Stimulated activated CD8-positive, alpha-beta memory T cell treated with anti-CD3 and anti-CD28 coated beads, Interleukin-12 subunit alpha, Interleukin-12 subunit beta, amount 100 ng/mL, for 24 hours (primary cell): ENCODE results near the gene GDPD5.

Experiments
- DNase-seq: peaks from one replicate; pipeline ENCODE4 v3.0.0-alpha.2; 2020; ENCODE audit errors: extremely low read depth

Gene GDPD5, protein sequence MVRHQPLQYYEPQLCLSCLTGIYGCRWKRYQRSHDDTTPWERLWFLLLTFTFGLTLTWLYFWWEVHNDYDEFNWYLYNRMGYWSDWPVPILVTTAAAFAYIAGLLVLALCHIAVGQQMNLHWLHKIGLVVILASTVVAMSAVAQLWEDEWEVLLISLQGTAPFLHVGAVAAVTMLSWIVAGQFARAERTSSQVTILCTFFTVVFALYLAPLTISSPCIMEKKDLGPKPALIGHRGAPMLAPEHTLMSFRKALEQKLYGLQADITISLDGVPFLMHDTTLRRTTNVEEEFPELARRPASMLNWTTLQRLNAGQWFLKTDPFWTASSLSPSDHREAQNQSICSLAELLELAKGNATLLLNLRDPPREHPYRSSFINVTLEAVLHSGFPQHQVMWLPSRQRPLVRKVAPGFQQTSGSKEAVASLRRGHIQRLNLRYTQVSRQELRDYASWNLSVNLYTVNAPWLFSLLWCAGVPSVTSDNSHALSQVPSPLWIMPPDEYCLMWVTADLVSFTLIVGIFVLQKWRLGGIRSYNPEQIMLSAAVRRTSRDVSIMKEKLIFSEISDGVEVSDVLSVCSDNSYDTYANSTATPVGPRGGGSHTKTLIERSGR

DNA sequence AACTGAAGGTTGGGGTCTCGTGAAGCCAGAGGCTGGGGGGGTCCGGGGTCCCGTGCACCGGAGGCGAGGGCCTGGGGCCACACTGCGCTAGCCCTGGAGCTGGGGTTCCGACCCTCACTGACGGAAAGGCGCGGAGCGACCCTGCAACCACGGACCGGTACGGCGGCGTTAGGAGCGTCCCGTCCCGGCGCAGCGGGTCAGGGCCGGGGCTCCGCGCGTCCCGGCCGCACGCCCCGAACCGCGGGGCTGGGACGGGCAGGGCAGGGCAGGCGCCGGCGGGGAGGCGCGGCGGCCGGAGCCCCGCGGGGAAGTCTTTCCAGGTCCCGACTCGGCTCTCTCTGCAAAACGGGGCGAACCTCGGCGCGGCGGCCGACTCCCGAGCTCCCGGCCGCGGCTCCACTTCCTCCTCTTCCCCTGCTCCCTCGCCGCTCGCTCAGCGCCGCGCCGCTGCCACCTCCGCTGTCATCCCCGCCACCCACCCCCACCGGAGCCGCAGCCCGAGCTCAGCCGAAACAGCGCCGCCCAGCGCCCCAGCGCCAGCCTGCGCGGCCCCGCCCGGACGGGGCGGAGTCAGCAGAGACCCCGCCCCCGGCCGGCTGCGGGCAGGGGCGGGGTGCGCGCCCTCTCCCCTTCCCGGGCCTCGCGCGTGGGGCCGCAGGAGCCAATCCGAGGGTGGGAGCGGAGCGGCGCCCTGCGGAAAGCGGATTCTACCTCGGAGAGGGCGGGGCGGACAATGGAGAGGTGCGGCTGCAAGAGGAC is at the start of gene GDPD5:
GDPD5 (minus strand) TSS at position 509 of the 759 bp plus-strand sequence. CDS start 48,206 bp downstream, outside the sequence.
- DNase-seq = peak; percentile 62

DNA sequence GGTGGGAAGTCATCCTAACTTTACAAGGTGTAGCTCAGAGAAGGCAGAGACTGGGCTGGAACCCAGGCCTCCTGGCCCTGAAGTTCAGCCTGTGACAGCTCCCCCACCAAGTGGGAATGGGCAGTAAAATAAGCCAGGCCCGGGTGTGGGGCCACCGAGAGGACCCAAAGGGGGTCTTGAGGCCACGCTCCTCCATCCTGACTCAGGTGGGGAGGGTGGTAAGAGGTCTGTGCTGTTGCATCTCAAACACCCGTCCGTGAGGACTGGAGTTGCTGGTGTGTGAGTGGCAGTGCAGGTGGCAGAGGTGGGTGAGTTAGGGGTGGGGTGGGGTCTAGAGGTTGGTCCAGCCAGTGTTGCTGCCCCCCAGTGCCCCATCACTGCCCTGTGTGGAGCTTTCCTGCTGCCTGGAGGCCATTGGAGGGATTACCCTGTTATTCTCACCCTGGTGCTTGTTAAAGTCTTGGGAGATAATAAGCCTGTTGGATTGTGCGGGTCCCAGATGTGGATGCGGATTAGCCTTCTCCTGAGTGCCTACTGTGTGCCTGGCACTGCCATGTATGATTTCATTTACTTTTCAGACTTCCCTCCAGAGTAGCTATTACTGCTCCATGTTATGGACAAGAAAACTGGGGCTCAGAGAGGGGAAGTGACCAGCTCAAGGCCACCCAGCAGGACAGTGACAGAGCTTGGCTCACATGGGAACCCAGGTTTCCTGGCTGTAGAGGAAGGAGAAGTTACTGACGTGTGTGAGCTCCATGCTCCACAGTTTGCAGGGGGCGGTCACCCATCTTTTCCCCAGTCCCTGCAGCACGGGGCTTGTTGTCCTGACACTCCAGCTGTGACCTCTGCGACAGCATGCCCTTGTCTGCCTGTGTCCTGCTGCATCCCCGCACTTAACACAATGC is 49.2 kb upstream of the GDPD5 start:
- no peak for DNase-seq

DNA sequence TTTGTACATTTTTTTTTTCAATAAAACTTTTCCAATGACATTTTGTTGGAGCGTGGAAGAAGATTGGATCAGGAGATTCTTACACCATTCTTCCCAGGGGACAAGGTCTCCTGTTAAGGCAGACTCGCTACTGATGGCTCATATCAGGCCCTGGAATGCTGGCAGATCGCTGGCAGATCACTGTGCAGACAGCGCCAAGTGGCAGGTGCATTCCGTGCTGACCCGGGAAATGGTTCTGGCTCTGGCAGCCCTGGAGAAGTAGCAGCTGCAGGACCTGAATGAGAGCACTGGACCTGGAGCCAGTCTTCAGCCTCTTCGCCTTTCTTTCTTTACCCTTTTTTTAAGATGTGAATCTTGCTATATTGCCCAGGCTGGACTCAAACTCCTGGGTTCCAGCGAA is 47.0 kb upstream of the GDPD5 start:
- DNase-seq = no peak

DNA sequence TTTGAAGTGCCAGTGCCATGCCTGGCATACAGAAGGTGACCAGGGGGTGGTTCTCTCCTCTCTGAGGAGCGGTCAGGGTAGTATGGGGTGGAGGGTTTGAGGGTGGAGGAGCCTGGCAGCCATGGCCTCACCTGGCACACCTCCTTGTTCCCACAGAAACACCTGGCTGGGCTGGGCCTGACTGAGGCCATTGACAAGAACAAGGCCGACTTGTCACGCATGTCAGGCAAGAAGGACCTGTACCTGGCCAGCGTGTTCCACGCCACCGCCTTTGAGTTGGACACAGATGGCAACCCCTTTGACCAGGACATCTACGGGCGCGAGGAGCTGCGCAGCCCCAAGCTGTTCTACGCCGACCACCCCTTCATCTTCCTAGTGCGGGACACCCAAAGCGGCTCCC is 45.9 kb upstream of the GDPD5 start:
- no peak for DNase-seq

DNA sequence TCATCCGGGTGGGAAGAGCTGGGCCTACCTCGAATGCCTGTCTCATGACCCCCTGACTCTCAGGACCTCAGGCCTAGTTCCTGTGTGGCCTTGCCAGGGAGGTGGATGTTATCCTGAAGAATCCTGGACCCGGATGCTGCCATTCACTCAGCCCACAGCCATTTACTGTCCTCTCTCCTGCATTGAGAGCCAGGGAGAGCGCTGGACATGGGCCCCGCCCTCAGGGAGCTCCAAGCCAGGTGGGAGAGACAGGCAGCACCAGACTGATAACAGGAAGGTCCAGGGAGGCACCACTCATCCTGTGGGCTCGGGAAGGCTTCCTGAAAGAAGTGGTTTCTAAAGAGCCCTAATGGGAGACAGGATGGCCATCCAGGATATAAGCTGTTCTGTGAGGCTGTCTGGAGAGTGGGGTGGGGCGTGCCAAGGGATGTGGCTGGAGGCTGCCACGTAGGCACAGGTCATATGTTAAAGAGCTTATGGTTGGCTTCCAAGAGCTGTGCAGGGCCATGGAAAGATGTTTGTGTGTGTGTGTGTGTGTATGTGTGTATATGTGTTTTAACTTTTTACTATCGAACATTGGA is 44.9 kb upstream of the GDPD5 start:
- DNase-seq = no peak

DNA sequence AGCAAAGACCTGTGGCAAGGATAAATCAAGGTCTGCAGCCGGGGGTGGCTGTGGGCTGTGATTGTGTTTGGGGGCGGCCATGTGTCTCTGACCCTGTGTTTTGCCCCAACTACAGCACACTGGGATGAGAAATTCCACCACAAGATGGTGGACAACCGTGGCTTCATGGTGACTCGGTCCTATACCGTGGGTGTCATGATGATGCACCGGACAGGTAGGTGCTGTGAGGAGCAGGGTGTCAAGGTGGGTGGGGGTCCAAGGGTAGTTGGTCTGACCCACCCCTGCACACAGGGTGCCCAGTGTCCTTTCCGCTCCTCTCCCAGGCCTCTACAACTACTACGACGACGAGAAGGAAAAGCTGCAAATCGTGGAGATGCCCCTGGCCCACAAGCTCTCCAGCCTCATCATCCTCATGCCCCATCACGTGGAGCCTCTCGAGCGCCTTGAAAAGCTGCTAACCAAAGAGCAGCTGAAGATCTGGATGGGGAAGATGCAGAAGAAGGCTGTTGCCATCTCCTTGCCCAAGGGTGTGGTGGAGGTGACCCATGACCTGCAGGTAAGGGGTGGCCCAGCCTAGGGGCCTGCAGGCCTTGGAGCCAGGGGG is 43.0 kb upstream of the GDPD5 start:
- DNase-seq = no peak

DNA sequence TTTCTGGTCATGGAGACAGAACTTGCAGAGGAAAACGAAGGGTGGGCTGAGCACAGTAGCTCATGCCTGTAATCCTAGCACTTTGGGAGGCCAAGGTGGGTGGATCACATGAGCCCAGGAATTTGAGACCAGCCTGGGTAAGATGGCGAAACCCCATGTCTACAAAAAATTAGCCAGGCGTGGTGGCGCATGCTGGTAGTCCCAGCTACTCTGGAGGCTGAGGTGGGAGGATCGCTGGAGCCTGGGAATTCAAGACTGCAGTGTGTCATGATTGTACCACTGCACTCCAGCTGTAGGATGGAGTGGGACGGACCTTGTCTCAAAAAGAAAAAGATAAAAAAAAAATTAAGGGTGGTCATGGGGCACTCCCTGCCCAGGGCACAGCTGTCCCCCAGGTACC is 42.2 kb upstream of the GDPD5 start:
- no peak for DNase-seq

DNA sequence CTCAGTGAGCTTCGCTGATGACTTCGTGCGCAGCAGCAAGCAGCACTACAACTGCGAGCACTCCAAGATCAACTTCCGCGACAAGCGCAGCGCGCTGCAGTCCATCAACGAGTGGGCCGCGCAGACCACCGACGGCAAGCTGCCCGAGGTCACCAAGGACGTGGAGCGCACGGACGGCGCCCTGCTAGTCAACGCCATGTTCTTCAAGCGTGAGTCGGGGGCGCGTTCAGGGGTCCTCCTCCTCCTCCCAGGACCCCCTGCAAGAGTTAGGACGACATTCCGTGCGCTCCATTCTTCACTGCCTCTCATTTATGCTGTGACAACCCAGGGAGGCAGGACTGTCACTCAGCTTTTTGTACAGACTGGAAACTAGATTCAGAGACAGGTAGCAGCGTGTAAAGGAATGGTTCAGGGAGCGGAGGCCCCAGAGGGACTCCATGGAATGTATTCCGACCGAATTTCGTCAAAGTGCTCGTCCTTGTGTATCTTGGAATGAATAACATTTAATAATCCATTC is 41.1 kb upstream of the GDPD5 start:
- DNase-seq = no peak

DNA sequence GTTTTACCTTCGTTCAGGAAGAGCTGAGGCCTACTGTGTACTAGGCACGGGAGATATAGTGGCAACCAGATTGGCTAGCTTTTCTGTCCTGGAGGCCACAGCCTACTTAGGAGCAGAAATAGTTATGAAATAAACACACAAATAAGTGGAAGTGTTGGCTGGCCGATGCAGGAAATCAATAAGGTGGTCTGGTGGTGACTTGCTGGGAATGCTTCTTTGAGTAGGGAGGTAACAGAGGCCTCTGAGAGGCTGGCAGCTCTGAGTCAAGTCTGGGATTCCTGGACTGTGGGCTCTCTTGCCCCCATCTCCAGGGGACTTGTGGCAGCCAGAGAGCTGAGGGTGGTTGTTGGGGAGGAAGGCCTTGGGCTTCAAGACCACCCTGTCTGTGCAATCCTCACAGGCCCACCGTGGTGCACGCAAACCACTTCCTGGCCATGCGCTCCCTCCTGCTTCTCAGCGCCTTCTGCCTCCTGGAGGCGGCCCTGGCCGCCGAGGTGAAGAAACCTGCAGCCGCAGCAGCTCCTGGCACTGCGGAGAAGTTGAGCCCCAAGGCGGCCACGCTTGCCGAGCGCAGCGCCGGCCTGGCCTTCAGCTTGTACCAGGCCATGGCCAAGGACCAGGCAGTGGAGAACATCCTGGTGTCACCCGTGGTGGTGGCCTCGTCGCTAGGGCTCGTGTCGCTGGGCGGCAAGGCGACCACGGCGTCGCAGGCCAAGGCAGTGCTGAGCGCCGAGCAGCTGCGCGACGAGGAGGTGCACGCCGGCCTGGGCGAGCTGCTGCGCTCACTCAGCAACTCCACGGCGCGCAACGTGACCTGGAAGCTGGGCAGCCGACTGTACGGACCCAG is 40.4 kb upstream of the GDPD5 start:
- no peak for DNase-seq

DNA sequence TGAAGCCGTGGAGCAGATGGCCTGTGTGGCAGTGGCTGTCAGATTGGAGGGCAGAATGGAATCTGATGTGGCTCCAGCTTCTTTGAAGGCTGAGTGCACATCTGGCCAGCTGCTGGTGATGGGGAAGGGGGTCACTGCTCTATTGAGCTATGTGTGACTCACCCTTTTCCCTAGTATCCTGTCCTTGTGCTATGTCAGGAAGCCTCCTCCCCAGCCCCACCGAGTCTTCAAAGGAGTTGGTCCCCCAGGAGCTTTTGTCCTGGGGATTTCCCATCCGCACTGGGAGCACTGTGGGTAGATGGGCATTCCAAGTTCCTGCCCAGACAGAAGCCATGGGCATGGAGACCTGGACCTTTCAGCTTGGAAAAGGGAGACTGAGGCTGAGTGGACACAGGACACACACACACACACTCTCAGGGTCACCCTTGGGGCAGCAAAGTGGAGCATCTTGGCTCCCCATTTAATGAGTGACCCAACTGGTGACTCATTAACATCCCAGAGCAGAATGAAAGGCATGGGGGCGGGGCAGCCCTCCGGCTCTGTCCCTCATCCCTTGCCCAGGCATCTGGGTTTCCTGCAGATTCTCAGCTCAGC is 39.6 kb upstream of the GDPD5 start:
- DNase-seq = no peak

DNA sequence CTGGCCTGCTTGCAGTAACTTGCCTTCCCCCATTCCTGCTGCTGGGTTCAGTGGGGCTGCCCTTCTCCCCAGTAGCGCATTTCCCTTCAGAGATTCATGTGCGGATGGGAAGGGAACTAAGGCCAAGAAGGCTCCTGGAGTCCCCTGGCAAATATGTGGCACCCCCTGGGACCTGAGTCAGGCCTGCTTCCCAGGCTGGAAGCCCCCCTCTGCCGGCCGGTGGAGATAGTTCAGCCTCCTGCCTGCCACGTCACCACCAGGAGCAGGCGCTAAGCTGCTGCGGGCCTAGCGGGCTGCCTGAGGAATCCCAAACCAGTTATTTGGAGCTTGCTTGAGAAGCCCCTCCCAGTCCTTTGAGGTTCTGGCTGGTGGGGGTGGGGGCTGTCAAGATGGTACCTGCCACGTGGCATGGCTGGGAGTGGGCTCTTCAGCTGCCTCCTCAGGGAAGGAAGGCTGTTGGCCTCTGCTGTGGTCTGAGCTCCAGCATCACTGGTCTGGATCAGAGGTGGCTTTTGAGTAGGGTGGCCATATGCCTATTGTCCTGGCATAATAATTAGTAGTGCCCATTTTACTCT is 38.3 kb upstream of the GDPD5 start:
- no peak for DNase-seq

DNA sequence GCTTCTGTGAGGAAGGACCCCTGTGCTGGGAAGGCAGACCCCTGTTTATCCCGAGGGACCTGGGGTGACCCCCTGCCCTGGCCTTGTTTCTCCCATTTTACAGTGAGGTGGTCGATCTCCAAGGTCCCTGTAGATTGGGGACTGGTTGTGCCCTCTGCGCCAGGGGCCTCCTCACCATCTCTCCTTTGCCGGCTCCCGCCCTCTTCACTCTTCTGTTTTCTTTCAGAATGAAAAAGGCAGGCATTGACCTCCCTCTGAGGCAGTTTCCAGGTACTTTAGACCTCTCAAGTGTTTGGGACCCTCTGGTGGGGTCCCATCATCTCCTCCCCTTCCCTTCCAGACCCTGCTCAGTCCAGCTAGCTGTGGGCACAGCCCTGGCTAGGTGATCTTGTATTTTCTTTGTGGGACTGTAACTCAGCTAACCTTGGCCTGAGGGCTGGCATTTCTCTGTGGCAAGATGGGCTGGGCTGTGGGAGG is 37.8 kb upstream of the GDPD5 start:
- DNase-seq = no peak

DNA sequence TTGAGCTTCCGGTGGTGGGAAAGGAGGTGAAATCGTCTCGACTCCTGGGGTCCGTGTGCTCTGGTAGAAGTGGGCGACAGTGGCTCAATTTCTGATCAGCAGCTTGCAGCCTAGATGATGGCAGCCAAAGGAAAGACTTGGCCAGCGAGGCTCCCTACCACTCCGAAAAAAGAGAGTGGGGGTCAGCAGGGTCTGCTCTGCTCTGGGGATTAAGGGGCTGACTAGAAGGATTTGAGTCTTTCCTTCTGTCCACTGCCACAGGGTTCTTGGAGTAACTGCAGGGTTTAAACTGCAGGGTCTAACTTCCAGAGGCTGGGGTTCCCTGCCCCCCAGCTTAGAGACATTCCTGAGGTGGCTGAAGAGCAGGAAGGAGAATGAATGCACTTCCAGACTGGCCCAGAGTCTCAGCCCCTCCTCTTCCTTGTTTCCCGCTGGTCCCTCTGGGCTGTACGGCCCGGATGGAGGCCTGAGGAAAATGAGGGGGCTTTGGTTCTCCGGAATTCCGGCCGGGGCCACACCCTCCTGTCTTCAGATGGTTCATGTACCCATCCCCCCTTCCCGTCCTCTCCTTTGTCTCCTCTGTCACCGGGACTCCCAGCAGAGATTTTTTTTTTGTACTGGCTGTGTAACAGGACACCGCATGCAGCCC is 37.2 kb upstream of the GDPD5 start:
- no peak for DNase-seq

DNA sequence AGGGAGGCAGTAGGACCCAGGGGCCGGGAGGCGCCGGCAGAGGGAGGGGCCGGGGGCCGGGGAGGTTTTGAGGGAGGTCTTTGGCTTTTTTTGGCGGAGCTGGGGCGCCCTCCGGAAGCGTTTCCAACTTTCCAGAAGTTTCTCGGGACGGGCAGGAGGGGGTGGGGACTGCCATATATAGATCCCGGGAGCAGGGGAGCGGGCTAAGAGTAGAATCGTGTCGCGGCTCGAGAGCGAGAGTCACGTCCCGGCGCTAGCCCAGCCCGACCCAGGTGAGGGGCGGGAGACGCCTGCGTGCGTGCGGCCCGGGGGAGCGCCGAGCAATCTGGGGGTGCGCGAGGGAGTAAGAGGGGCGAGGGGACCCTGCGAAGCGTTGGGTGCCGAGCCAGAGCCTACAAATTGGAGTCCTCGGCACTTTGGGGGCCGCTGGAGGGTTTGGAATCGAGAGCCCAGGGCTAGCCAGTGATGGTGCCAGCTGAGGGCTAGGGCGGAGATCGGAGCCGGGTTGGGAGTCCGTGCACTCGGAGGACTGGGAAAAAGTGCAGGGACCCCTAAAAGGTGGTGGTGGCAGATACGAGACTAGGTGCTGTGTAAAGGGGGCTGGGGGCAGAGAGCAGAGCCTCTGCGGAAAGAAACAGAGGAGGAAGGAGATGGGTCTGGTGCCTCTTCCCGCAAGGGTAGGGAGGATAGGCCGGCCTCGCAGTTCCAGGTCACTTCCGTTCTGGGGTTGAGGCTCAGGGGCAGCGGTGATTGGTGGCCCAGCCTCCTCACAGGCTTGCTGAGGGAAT is 36.5 kb upstream of the GDPD5 start, which contains the start of gene SERPINH1:
SERPINH1 (plus strand) TSS at position 206 of the 788 bp plus-strand sequence. CDS start 4,097 bp downstream, outside the sequence.
- peak; percentile 42 for DNase-seq

DNA sequence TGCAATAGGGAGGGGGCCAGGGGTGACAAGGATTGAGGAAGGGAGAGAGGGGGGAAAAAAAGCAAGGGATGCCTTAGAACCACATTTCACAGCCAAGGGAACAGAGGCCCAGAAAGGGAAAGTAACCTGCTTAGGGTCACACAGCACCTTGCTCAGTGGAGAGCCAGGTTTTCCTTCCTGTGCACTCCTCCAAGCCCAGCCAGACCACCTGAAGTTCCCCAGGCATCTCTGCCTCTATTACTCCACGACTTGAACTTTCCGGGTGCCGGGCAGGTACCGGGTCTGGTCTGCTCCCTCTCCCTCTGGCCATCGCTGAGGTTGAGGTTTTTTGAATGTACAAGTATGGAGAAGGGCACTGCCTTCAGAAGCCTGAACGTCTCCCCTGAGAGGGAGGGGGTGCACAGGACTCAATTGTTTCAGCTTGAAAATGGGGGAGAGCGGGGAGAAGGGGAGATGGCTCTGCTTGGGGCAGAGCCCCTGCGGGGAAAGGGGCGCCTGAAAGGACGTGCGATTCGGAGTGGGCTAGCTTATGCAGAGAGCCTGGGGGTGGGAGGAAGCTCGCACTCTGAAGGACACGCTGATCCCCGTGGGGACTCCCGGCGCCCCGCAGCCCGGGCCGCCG is 35.8 kb upstream of the GDPD5 start:
- DNase-seq = no peak

DNA sequence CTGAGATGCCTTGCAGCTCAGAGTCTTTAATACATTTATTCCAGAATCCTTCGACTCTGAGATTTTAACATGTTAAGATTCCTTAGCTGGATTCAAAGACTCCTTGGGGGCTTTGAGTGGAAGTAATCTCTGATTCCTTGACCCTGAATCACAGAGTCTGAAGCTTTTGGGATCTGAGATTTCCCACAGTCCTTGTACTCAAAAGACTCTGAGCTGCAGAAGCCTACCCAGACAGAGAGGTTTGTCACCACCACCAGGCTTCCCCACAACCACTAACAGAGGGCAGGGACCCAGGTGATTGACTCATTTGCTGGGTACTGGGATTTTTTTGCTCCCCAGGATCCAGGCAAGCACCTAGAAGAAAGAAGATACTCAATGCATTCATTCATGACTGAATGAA is 34.9 kb upstream of the GDPD5 start:
- no peak for DNase-seq
